Erythroblast (primary cell): ENCODE data around the gene DSCAML1.

Experiments used
- DNase-seq, 2 experiments: peaks; one replicate each; lab custom pipeline; 2025; lab: John Stamatoyannopoulos, UW
- GATA1 ChIP-seq: IDR thresholded peaks from 2 replicates; pipeline ENCODE4 v1.6.1; 2011; ENCODE audit warnings: low read depth, mild to moderate bottlenecking, control low read depth, low read length, moderate library complexity
- POLR2A ChIP-seq: IDR thresholded peaks from 2 replicates; pipeline ENCODE4 v1.6.1; 2011; ENCODE audit warnings: mild to moderate bottlenecking, low read length

The DSCAML1 gene

GRCh38 chr11:117572129-117572528 is 224.9 kb downstream of the DSCAML1 start:
- TF ChIP-seq GATA1 (no peak), POLR2A (no peak)
- DNase-seq, result no peak

- no peak for TF ChIP-seq POLR2A
- no peak for TF ChIP-seq GATA1
- DNase-seq, result no peak
These were observed 226.3 kb downstream of the DSCAML1 start for GRCh38 chr11:117570701-117571100.

- TF ChIP-seq GATA1, result no peak
- no peak for TF ChIP-seq POLR2A
- no peak for DNase-seq
These were observed 227.1 kb downstream of the DSCAML1 start for GRCh38 chr11:117569911-117570310.

- TF ChIP-seq GATA1 (no peak), POLR2A (no peak)
- DNase-seq, result no peak
These were observed 231.3 kb downstream of the DSCAML1 start for GRCh38 chr11:117565709-117566108.

- DNase-seq, result no peak
- no peak for TF ChIP-seq GATA1
- TF ChIP-seq POLR2A, result no peak
These were observed 232.7 kb downstream of the DSCAML1 start for GRCh38 chr11:117564321-117564720.

- no peak for DNase-seq
- TF ChIP-seq POLR2A, result no peak
- no peak for TF ChIP-seq GATA1
These were observed 233.5 kb downstream of the DSCAML1 start for GRCh38 chr11:117563556-117563955.

GRCh38 chr11:117562136-117562535 is 234.9 kb downstream of the DSCAML1 start:
- no peak for DNase-seq
- TF ChIP-seq GATA1 (no peak), POLR2A (no peak)

- no peak for DNase-seq
- TF ChIP-seq GATA1, result no peak
- no peak for TF ChIP-seq POLR2A
These were observed 236.1 kb downstream of the DSCAML1 start for GRCh38 chr11:117560780-117561530.

- TF ChIP-seq GATA1 (no peak), POLR2A (no peak)
- DNase-seq, result no peak
These were observed 237.3 kb downstream of the DSCAML1 start for GRCh38 chr11:117559698-117560097.

GRCh38 chr11:117557361-117557760 is 239.7 kb downstream of the DSCAML1 start:
- TF ChIP-seq POLR2A (no peak), GATA1 (no peak)
- no peak for DNase-seq

- TF ChIP-seq POLR2A (no peak), GATA1 (no peak)
- DNase-seq, result no peak
These were observed 242.2 kb downstream of the DSCAML1 start for GRCh38 chr11:117554601-117555333.

- TF ChIP-seq GATA1, result no peak
- no peak for TF ChIP-seq POLR2A
- DNase-seq, result no peak
These were observed 244.4 kb downstream of the DSCAML1 start for GRCh38 chr11:117552626-117553025.

GRCh38 chr11:117551761-117552343 is 245.2 kb downstream of the DSCAML1 start:
- DNase-seq, result no peak
- TF ChIP-seq POLR2A (no peak), GATA1 (no peak)

GRCh38 chr11:117550466-117550865 is 246.6 kb downstream of the DSCAML1 start:
- TF ChIP-seq POLR2A (no peak), GATA1 (no peak)
- no peak for DNase-seq
